T-helper 1 cell (primary cell): ENCODE measurements around the gene PTX4.
"Not testable (repeated sequence)": the region's sequence is repeated elsewhere in the genome, so short reads cannot be mapped to it uniquely, and the experiment has no call there.

Source experiments
- DNase-seq, 5 donors: peaks; one replicate each; pipeline ENCODE4 v3.0.0-alpha.2; 2012 to 2020

PTX4 gene

GRCh38 chr16:1478937-1479336, 9.8 kb downstream of the PTX4 start:
- not testable (repeated sequence) for DNase-seq

- DNase-seq: no peak
Measured at GRCh38 chr16:1477033-1477432, 11.7 kb downstream of the PTX4 start.

- DNase-seq: no peak
Measured at GRCh38 chr16:1475552-1476114, 13.1 kb downstream of the PTX4 start.

- peak; percentile 73 to 87 (median 81) for DNase-seq
Measured at GRCh38 chr16:1474796-1475551, 13.8 kb downstream of the PTX4 start, which contains the start of gene CLCN7. Gene CLCN7 (minus strand): TSS chr16:1475028. CDS start chr16:1474974, 54 bp downstream.

GRCh38 chr16:1474082-1474795, 14.5 kb downstream of the PTX4 start:
- DNase-seq: no peak

- DNase-seq: no peak
Measured at GRCh38 chr16:1472974-1473373, 15.8 kb downstream of the PTX4 start.

- DNase-seq: no peak
Measured at GRCh38 chr16:1471569-1472194, 17.1 kb downstream of the PTX4 start.

GRCh38 chr16:1470481-1471251, 18.1 kb downstream of the PTX4 start:
- DNase-seq: no peak

- no peak for DNase-seq
Measured at GRCh38 chr16:1469693-1470201, 19.0 kb downstream of the PTX4 start.

GRCh38 chr16:1469141-1469540, 19.6 kb downstream of the PTX4 start:
- DNase-seq: not testable (repeated sequence)

GRCh38 chr16:1468426-1468810, 20.3 kb downstream of the PTX4 start:
- no peak for DNase-seq

GRCh38 chr16:1466968-1467521, 21.7 kb downstream of the PTX4 start:
- no peak for DNase-seq

GRCh38 chr16:1466054-1466453, 22.7 kb downstream of the PTX4 start:
- DNase-seq: peak in 1 of 5 donors; percentile 5

- DNase-seq: peak in 1 of 5 donors; percentile 10
Measured at GRCh38 chr16:1465567-1465915, 23.2 kb downstream of the PTX4 start.

- peak in 1 of 5 donors; percentile 7 for DNase-seq
Measured at GRCh38 chr16:1464894-1465566, 23.7 kb downstream of the PTX4 start.

GRCh38 chr16:1464196-1464893, 24.4 kb downstream of the PTX4 start:
- DNase-seq: peak in 1 of 5 donors; percentile 8

- DNase-seq: no peak
Measured at GRCh38 chr16:1461146-1461545, 27.6 kb downstream of the PTX4 start.

- no peak for DNase-seq
Measured at GRCh38 chr16:1460602-1461138, 28.1 kb downstream of the PTX4 start.

GRCh38 chr16:1459967-1460366, 28.8 kb downstream of the PTX4 start:
- DNase-seq: no peak

- DNase-seq: no peak
Measured at GRCh38 chr16:1458977-1459341, 29.8 kb downstream of the PTX4 start.
